HG03108 (cell line): ENCODE data around the gene MED12L.
A peak's percentile ranks its signal among the peaks of the same experiment; 100 is the strongest.

Experiments
- ATAC-seq: cut with Tn5 transposase; IDR thresholded peaks from one replicate; pipeline ENCODE4 v1.9.1; 2021; ENCODE audit warnings: moderate library complexity; ENCODE audit not compliant: unreplicated experiment

MED12L gene

DNA sequence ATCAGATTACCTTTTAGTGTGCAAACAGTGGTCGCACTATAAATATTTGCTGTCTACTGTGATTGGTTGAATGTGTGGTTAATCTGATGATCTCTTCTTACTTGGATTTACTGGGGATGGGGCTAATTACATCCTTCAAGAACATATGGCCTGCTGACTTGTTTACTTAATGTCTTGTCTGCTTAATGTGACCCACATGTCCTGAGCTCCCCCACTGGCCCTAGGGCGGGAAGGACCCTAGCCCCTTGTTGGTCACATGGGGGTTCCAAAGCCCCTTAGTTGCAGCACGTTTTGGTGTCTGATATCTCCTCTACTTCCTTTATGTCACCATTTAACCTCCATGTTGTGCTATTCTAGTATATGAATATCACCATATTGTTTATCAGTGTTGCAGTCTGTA is 316.9 kb downstream of the MED12L start:
- no peak for ATAC-seq

DNA sequence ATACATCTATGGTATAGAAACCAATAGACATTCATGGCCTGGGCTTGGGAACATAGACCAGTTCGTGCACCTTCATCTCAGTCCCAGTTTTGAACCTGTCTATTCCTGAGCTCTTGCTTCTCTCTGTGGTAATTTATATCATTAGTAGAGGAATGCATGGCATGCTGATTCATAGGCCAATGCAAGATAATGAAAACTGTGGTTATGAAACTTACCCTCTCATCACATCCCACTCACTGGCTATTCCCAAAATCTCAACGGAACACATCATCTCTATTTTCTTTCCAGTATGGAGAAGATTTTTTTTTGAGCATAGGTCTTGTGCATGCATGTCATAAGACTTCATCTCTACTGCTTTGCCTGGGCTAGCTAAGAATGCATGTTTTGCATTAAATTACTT is 317.8 kb downstream of the MED12L start:
- no peak for ATAC-seq

DNA sequence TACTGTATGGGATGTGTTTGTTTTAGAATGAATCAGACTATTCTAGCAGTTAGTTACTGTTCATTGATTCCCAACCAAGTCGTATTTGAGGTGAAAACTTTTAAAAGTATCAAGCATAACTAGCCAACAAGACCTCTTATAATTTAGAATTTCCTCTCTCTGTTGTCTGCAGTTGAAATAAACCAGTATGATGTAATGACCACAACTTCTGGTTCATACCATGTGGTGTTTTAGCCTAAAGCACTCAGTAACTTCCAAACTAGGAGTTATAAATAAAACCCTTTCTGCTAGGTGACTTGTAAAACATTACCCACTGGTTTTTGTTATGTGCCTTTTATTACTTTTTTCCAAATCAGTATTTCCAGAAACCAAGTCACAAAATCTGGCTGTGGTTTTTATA is 318.9 kb downstream of the MED12L start:
- ATAC-seq: peak; percentile 71

DNA sequence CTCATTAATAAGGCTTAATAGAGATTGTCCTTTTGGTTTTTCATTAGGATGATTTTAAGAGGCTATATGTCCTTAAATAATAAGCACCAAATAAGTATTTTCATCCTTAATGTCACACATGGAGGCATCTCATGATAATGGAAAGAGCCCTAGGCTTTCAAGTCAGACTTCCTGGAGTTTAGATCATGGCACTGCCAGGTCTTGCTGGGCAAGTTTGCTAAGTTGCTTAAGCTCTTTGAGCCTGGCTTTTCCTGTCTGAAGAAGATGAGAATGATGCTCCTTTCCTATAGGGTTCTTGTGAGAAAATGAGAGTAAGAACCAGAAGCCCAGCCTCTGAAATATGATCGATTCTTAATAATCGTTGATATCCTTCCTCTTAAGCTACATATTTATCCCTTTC is 322.5 kb downstream of the MED12L start:
- ATAC-seq: no peak

DNA sequence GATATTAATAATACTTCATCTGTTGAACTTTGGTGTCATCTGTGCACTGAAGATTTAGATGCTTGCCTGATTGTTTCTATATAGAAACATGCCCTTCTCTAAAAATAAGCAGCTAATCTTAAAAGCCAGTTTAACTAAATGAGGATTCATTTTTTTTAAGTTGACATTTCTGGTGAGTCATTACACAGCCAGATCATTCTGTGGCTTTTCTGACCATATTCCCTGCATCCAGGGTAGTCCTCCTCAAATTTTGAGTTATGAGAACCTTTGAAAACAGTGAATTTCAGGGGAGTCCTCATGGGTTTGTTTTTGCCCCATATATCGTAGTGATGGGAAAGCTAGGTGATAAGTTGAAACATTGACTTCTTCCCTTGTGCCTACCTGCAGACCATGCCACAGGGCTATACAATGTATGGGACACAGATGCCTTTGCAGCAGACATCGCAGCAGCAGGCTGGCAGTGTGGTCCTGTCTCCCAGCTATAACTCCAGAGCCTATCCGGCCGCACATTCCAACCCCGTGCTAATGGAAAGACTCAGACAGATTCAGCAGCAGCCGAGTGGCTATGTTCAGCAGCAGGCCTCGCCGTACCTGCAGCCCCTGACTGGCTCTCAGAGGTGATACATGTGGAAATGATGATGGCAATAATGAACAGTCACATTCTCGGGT is 325.6 kb downstream of the MED12L start:
- no peak for ATAC-seq

DNA sequence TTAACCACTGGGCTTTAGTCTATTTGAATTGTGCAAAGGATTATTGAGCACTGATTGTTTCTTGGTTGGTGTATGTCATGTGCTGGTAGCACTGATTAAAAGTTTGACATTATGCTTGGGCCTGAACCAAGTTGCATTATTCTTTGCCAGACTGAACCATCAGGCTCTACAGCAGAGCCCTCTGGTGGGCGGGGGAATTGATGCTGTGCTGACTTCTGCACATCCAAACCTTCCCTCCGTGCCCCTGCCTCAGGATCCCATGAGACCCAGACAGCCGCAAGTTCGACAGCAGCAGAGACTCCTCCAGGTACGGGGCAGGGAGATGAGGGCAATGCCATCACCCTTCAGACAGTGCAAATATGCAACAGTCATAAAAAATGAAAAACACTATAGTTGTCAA is 327.5 kb downstream of the MED12L start:
- ATAC-seq: no peak

DNA sequence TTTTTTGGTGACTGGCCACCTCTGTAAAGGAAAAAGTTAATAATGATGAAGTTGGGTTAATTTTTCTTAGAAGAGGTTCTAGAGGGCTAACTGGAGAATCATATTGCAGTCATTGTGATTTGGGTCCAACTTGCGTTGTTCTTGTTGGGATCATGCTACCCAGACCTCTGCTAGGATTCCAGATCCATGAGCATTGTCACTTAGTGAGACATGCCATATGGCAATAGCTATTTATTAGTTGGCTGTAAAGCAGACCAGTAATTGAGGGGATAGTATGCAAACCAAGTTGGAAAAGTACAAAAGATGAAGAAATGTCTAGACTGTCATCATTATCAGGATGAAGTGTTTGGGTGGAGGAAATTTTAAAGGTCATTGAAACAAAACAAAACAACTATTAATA is 329.8 kb downstream of the MED12L start:
- ATAC-seq: no peak

DNA sequence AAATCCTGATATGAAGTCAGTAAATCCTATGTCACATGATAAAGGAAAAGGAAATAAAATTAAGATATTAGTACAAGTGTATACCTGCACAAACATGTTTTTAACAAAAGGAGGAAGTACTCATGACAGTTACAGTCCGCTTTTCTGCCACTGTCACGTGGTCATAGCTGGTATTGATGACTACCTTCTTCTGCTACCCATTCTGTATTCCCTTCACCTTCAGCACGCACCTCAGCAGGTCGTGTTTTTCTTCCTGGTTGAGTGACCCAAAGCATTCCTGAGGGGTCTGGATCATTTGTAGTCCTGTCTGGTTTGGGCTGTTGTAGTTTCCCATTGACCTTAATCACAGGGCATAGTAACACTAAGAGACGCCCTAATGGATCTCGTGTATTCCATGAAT is 334.3 kb downstream of the MED12L start:
- no peak for ATAC-seq

DNA sequence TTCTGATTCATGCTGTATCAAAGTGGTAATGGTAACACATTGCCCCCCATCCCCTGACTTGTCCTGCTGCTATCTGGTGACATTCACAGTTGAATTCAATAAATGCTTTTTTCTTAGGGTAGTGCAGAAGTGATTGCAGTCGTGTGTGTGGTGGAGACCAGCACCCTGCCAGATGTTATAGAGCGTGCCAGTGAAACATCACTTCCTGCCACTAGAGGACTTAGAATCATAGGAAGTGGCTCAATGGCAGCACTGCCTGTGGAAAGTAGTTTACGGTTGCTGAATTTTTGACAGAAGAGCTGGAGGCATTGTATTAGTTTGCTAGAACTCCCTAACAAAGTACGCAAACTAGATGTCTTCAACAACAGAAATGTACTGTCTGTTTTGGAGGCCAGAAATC is 336.5 kb downstream of the MED12L start:
- ATAC-seq: no peak

DNA sequence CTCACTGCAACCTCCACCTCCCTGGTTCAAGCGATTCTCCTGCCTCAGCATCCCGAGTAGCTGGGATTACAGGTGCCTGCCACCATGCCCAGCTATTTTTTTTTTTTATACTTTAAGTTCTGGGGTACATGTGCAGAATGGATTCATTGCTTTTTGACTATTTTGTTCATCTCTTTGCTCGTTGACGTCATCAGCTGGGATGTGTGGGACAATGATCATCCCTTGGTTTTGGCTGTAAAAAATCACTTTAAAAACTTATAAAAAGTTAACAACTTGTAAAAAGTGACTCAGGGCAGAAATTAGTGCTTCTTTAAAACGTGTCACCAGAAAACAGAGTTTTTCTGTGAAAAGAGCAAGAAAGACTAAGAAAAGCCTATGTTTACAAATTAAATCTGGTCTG is 337.6 kb downstream of the MED12L start:
- ATAC-seq: no peak

DNA sequence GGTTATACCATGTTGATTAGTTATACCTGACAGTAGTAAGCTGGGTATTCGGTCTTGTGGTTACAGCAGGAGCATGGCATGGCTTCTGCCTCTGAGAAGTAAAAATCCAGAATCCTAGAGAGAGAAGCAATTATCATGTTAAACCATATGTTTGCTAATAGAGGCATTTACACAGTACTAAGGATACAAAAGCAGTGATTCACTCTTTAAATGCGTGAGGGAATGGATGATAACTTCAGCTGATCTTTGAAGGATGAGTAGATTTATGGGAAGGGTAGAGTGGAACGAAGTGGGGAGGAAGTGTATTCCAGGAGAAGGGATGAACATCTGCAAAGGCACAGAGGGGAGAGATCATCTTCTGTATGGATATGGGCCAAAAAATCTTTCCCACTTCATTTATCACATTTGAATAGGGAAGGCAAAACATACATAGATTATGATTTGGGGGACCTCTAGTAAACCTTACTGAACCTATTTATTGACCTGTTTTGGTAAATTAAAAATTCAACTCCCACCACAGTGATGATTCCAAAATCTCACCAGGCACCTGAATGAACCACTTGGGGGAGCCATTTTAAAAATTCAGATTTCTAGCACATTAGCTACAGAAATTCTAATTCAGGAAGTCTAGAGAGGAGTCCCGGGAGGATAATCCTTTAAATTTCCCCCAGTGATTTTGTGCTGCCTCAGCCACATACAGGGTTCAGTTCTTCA is 340.3 kb downstream of the MED12L start:
- no peak for ATAC-seq

DNA sequence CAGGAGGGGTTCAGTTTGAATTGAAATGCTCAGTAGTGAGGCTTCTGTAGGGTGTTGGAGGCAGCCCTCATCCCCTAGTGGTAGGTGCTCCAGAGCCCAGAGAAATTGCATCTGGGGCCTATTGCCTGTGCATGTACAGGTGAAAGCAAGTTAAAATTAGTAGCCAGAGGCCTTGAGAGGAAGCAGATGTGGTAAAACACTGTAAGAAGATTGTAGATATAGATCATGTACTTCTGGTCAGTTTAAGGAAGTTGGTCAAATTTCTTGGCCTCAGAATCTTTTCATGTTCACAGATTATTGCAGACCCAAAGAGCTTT is 340.8 kb downstream of the MED12L start:
- ATAC-seq: peak; percentile 68

DNA sequence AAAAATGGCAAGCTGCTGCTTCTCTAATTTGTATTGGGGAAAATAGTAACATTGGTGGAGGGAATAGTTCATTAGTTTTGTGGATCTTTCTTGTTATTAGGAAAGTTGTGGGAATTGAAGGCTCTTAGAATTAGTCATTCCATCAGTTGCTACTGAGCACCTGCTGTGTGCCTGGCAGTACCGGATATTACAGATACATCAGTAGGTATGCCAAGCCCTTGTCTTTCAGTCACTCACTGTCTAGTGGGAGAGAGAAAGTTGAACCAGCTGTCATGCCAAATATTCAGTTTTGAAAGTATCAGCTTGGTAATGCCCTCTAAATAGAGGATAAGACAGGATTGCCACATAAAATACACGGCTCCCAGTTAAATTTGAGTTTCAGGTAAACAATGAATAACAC is 342.9 kb downstream of the MED12L start:
- no peak for ATAC-seq

DNA sequence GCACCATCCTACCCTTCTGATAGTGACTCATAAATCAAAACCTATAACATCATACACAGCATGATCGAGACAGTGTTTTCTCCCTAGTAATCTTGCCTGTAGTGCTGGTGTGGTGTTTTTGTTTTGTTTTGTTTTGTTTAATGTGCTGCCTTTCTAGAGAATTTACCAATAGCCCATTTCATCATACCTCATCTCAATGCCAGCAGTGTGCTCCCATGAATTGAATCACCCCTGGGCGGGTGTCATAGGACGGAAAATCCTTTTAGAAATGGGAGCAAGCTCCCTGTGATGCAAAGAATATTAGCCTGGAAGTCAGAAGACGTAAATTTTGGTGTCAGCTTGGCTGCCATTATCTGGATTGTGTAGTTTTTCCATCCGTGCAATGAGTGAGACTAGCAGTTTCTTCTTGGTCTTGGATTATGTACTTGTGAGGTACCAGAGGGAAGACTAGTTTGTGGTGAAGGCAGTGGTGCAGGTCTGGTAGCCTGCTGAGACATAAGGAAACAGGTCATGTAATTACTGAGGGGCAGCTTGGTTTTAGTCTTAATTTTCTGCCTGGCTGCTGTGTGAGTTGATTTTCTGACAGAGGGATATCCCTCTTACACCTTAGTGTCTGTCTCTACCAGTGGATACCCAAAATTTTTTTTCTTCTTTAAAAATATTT is 345.5 kb downstream of the MED12L start:
- no peak for ATAC-seq

DNA sequence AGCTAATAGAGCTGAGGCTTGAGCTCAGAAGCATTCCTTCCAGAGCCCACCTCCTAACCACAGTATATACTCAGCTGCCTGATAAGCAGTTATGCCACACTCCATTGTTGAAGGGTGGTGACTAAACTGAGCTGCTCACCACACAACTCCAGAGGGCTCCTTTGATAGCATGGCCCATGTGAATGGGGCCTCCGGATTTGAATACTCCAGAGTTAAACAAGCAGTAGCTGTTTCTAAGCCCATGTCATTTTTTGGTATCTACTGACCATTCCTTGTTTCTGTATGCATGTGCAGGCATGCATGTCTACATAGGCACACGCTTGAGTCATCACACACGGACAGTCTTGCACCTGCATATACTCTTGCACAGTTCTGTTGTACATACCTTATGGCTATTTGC is 346.5 kb downstream of the MED12L start:
- no peak for ATAC-seq

DNA sequence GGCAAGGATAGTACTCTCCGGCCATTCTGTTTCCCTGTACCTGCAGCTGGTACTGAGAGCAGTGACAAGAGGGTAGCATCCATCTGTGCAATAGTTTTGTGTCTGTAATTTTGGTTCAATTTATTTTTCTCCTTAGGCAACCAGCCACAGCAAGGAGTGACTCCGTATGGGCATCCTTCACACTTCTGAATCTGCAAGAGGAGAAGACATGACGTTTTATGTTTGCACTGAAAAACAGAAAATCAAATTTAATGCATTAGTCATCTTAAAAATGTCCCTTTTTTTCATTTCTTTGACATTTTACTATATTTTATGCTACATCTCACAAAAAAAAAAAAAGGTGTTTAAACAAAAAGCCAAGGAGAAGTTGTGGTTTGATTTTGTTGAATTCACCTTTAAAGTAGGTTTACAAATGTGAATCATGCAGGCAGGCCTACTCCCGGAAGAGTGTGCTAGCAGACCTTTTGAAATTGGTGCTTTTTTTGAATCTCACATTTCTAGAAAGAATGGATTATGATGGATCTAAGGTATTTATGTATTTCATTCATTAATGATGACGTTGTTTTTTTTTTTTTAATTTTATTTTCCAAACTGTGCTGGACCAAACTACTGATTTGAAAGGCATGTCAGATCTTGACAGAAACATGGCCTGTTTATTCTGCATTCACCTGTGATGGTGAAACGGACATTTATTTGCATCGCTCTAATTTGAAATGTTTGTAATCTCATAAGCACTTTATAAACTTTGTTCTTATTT is 347.3 kb downstream of the MED12L start:
- ATAC-seq: no peak

DNA sequence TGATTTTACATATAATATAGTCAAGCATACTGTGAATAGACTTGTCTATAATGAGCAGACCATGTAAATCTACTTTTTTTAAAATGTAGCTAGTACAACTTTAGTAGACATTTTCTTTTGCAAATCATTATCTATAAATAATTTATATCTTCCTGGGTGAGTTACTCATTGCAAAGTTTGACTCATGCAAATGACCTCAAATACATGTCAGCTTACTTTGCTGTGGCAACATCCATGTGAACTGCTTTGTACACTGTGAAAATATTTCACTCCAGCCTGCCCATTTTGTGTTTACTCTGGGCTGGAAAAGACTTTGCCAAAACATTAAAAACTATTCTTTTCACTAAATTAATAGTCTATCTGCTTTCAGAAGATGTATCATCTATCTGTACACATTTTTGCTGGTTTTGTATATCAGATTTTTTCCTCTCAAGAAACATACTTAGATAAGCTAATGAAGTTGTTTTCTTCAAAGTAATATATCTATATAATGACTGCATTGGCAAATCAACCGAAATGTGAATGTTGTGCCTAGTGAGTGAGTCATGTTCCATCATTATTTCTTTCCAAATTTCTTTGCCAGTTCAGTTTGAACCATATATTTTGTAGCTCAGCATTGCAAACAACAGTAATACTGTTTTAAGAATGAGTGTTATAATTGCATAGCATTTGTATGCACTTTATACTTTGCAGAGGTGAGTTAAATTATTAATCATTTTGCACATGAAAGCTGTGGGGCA is 348.9 kb downstream of the MED12L start:
- ATAC-seq: no peak

DNA sequence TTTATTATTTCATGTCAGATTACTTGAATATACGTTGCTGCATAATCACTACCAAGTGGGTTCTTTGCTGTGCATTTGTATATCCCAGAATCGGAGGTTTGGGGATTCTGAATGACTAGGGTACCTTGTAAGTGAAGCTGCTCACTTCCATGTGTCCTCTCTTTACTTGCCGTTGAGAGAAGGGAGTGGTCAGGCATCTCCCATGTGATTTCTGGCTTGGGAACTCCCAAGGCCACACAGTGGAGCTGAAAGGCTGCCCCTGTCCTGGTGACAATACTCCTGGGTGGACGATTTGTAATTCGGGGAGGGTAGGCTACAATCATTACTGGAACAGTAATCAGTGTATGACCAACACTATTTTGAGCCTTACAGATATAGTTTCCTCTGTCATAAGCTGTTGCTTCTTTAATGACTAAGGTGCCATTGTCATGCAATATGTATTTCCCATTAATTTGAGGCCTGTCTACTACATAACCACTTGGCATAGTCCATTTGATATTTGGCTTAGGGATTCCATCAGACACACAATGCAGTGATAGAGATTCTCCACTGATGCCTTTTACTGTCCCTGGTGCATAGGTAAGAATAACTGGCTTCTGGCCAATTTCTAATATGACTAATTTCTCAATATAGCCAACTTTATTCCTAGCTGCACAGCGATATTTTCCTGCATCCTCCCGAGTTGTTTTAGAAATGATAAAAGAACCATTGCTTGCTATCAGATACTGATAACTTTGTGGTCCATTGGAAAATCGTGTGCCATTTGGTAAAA is 351.4 kb downstream of the MED12L start:
- no peak for ATAC-seq

DNA sequence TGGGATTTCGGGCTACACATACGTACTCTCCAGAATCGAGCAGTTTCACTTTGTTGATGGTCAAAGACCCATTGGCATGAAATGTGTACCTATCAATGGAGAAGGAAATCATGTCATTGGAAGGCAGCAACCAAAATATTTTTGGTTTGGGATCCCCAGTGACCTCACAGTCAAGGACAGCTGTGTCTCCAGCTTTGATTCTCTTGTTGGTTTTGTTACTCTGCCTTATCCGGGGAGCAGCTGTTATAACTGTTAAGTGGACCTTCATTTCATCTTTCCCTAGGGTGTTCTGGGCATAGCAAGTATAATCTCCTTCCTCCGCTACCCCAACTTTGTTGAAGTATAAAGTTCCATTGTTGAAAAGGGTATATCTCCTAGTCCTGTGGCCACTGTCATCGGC is 352.4 kb downstream of the MED12L start:
- ATAC-seq: no peak

DNA sequence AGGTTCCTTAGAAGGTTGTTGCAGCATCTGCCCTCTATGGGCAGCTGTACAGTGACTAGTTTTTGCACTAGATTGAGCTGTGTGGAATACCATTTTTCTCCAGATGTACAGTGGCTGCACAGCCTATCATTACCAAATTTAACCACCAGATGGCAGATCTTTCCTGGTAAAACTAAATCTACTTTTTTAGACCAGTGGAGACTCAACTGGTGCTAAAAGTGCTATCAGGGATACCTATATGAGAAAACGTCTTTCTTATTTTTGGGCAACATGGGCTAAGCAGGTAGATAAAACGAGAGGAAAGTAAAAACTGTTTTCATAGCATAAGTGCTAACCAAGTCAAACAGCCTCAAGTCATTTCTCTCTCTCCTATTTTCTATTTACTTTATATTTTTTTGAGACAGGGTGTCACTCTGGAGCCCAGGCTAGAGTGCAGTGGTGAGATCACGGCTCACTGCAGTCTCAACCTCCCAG is 354.2 kb downstream of the MED12L start:
- no peak for ATAC-seq
